ENCODE measurements around the gene MRPL16. TPM values are rescaled to one million over a fixed set of nuclear protein-coding genes. Genes with fewer than 3 reads are reported as not detected.

MRPL16 gene
- total and polyA plus RNA-seq, 2 of the 4 experiments (the other 2 are of a cell fraction) = 43.9 to 71.3 TPM

DNA sequence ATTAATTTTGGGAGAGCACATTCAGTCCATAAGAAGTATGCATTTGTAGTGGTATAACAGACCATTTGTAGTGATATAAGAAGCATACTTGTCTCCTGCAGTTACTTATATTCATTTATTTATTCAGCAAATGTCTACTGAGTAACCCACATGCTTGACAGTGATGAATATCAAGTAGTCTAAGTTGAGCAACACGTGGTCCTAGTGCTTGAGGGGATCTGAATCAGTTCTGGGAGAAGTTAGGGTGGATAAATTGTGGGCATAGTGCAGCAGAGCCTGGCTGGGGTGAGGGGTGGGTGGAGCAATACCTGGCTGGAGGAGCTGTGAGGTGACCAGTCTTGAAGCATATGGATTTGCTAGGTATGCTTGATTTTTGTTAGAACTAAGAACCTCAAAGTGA is 31.1 kb downstream of the MRPL16 start:
- CTCF ChIA-PET = no interaction called here
- no TSS peak for BruUV-seq (replicated peaks)
- in situ Hi-C loops (cut with MboI; ENCODE audit: low sequenced_read_pairs) = no loop called here

More for the DNA sequence above, 31.1 kb downstream of the MRPL16 start:
- Histone ChIP-seq H2BK20ac (ENCODE audit: low read depth, low read length) (no peak overlapping the region), H2AFZ (replicated peaks; ENCODE audit: low read length, poor library complexity) (no peak overlapping the region), H4K20me1 (ENCODE audit: insufficient read depth, low read length) (no peaks in the 10 kb centered on the region), H4K91ac (ENCODE audit: insufficient read depth, low read depth, low read length) (no peak overlapping the region), H3K27ac (ENCODE audit: insufficient read depth, low read length) (no peak overlapping the region), H2AK9ac (replicated peaks; ENCODE audit: low read depth, low read length, poor library complexity) (no peak overlapping the region), H3K14ac (replicated peaks; ENCODE audit: low read depth, low read length) (no peak overlapping the region), H3K18ac (ENCODE audit: low read depth, low read length) (no peak overlapping the region), H2BK15ac (ENCODE audit: low read depth, low read length) (no peak overlapping the region), H3K56ac (ENCODE audit: extremely low read depth, insufficient read depth, low read length) (no peak overlapping the region), H2BK5ac (ENCODE audit: low read depth, low read length, poor library complexity, severe bottlenecking) (no peak overlapping the region), H3K4me1 (ENCODE audit: control insufficient read depth, insufficient read depth, low read length) (peaks cover 2% of the 10 kb centered on the region; the same call in 1 of the 2 replicates), H3K79me1 (ENCODE audit: low read depth in 1 of 2, low read length in 2 of 2) (no peaks in the 10 kb centered on the region), H3K27me3 (ENCODE audit: control insufficient read depth, insufficient read depth, low read length) (no peaks in the 10 kb centered on the region), H3K9me1 (ENCODE audit: insufficient read depth, low read length) (no peaks in the 10 kb centered on the region; the same call in 1 of the 2 replicates), H3K4me2 (ENCODE audit: low read depth, low read length) (no peak overlapping the region), H2AK5ac (ENCODE audit: low read depth, low read length) (no peak overlapping the region), H3K9ac (ENCODE audit: low read depth, low read length) (no peak overlapping the region), H3K9me3 (ENCODE audit: control insufficient read depth, insufficient read depth, low read length) (no peaks in the 10 kb centered on the region), H4K8ac (ENCODE audit: low read depth in 2 of 2, low read length in 2 of 2) (no peak overlapping the region), H3K23ac (ENCODE audit: low read depth, low read length) (no peak overlapping the region), H2BK120ac (ENCODE audit: low read depth, low read length) (no peak overlapping the region), H3K4ac (ENCODE audit: low read depth, low read length) (no peak overlapping the region), H3K4me3 (ENCODE audit: insufficient read depth, low read depth, low read length) (no peak overlapping the region), H3K36me3 (ENCODE audit: control insufficient read depth, insufficient read depth, low read length) (no peaks in the 10 kb centered on the region; the same call in 1 of the 2 replicates), H4K5ac (ENCODE audit: low read depth, low read length) (no peak overlapping the region)
- POLR2A ChIA-PET (ENCODE audit: unreplicated experiment) = no interaction called here
- no CpG with 5 or more reads among the region's 1 CpG for WGBS, 2 experiments (ENCODE audit: extremely low coverage in 2 of 2, insufficient read length in 1 of 2)
- intact Hi-C loops (cut with micrococcal nuclease) = no loop called here
- ATAC-seq (ENCODE audit: low read depth) = no peak
- DNase-seq = no peak
- dilution Hi-C loops (cut with HindIII; ENCODE audit: low sequenced_read_pairs, unreplicated experiment) = no loop called here
- TF ChIP-seq RCOR1 (IDR thresholded peaks at IDR 0.05; ENCODE audit: insufficient replicate concordance, low read length) (no peak), POLR2A (IDR thresholded peaks at IDR 0.05; ENCODE audit: low read depth, low read length) (no peak), MAZ (IDR thresholded peaks at IDR 0.05; ENCODE audit: borderline replicate concordance, low read depth, low read length) (no peak), FOS (IDR thresholded peaks at IDR 0.05; ENCODE audit: low read depth, low read length) (no peak), RFX5 (IDR thresholded peaks at IDR 0.05; ENCODE audit: low read depth, low read length) (no peak)
- TF ChIP-seq, protein P1, sequence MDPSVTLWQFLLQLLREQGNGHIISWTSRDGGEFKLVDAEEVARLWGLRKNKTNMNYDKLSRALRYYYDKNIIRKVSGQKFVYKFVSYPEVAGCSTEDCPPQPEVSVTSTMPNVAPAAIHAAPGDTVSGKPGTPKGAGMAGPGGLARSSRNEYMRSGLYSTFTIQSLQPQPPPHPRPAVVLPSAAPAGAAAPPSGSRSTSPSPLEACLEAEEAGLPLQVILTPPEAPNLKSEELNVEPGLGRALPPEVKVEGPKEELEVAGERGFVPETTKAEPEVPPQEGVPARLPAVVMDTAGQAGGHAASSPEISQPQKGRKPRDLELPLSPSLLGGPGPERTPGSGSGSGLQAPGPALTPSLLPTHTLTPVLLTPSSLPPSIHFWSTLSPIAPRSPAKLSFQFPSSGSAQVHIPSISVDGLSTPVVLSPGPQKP (IDR thresholded peaks at IDR 0.05; ENCODE audit: borderline replicate concordance, low read depth, low read length) = no peak

Data from IMR-90 (cell line).